H1 (cell line): ENCODE results near the gene MED17. TPM values are rescaled to one million over a fixed set of nuclear protein-coding genes. Genes with fewer than 3 reads are reported as not detected.

Experiments
- CEBPB ChIP-seq: IDR thresholded peaks from 2 replicates; pipeline ENCODE4 v1.6.1; 2012; ENCODE audit warnings: low read depth, low read length
- polyA plus RNA-seq, 7 experiments: library from polyadenylated mRNA; depleted of rRNA in 3 of 7; stranded (reverse) in 5 of 7; unstranded in 2 of 7; fragments of >200 nt in 5 of 7; fragments of 200-250 nt in 2 of 7; gene quantifications; 1 replicate in 5 of 7; 2 replicates in 1 of 7; 4 replicates in 1 of 7; pipeline versions ENCODE4 v1.2.1 to v1.2.3, GENCODE V29; 2011 to 2013; ENCODE audit warnings: missing spikeins in 2 of 7, mixed read lengths in 2 of 7
- total RNA-seq: library from RNA; stranded (reverse); fragmentation: NEBNext Ultra II Directional; extraction: Animal tissue kit (Norgen Biotek cat#: 25700); gene quantifications from 2 replicates; pipeline ENCODE4 v1.2.1, GENCODE V29; 2021

Gene MED17
- total and polyA plus RNA-seq, 2 of the 8 experiments (the other 6 are each of a cell fraction or from before 2014, with no cell fraction given), result 8.8 to 33.7 TPM

GRCh38 chr11:93801366-93801765 is 17.3 kb downstream of the MED17 start (continued):
- no peak for TF ChIP-seq CEBPB
